Measurements from ENCODE around the gene APBB1IP.
"Not testable (repeated sequence)": the region's sequence is repeated elsewhere in the genome, so short reads cannot be mapped to it uniquely, and the experiment has no call there.

The APBB1IP gene

GRCh38 chr10:26556748-26557640 is 118.9 kb downstream of the APBB1IP start:
- DNase-seq (ENCODE audit: low read depth) = peak; percentile 40

- DNase-seq (ENCODE audit: low read depth) = peak; percentile 11
These were observed 119.5 kb downstream of the APBB1IP start for GRCh38 chr10:26557641-26558014.

- no peak for DNase-seq (ENCODE audit: low read depth)
These were observed 128.6 kb downstream of the APBB1IP start for GRCh38 chr10:26566525-26567350.

- DNase-seq (ENCODE audit: low read depth) = no peak
These were observed 129.2 kb downstream of the APBB1IP start for GRCh38 chr10:26567351-26567721.

GRCh38 chr10:26571655-26572054 is 133.5 kb downstream of the APBB1IP start:
- DNase-seq (ENCODE audit: low read depth) = no peak

GRCh38 chr10:26573674-26574073 is 135.5 kb downstream of the APBB1IP start:
- DNase-seq (ENCODE audit: low read depth) = no peak

- no peak for DNase-seq (ENCODE audit: low read depth)
These were observed 136.6 kb downstream of the APBB1IP start for GRCh38 chr10:26574783-26575182.

GRCh38 chr10:26578371-26578770 is 140.2 kb downstream of the APBB1IP start:
- not testable (repeated sequence) for DNase-seq (ENCODE audit: low read depth)

GRCh38 chr10:26579256-26580063 is 141.3 kb downstream of the APBB1IP start:
- DNase-seq (ENCODE audit: low read depth) = no peak

- no peak for DNase-seq (ENCODE audit: low read depth)
These were observed 148.1 kb downstream of the APBB1IP start for GRCh38 chr10:26586211-26586610.

- no peak for DNase-seq (ENCODE audit: low read depth)
These were observed 150.5 kb downstream of the APBB1IP start for GRCh38 chr10:26588611-26589010.

GRCh38 chr10:26589813-26590212 is 151.7 kb downstream of the APBB1IP start:
- not testable (repeated sequence) for DNase-seq (ENCODE audit: low read depth)

GRCh38 chr10:26593896-26594295 is 155.8 kb downstream of the APBB1IP start:
- no peak for DNase-seq (ENCODE audit: low read depth)

- DNase-seq (ENCODE audit: low read depth) = not testable (repeated sequence)
These were observed 165.1 kb downstream of the APBB1IP start for GRCh38 chr10:26603283-26603682.

GRCh38 chr10:26604320-26605093 is 166.4 kb downstream of the APBB1IP start:
- DNase-seq (ENCODE audit: low read depth) = not testable (repeated sequence)

- not testable (repeated sequence) for DNase-seq (ENCODE audit: low read depth)
These were observed 168.3 kb downstream of the APBB1IP start for GRCh38 chr10:26606389-26606877.

- no peak for DNase-seq (ENCODE audit: low read depth)
These were observed 174.2 kb downstream of the APBB1IP start for GRCh38 chr10:26612151-26612915.

All from fibroblast of gingiva (primary cell).